Ecto neural progenitor cell (in vitro differentiated cells): ENCODE data around the gene RGS6.
A peak's percentile ranks its signal among the peaks of the same experiment; 100 is the strongest.

Experiments
- DNase-seq: peaks from one replicate; pipeline ENCODE4 v3.0.0-alpha.2; 2018; ENCODE audit warnings: low spot score

The RGS6 gene

GRCh38 chr14:72608391-72609204 lies 676.4 kb downstream of the RGS6 start:
- peak; percentile 26 for DNase-seq

- DNase-seq: peak; percentile 18
Measured at GRCh38 chr14:72609205-72609916, 677.1 kb downstream of the RGS6 start.

GRCh38 chr14:72610096-72610830 lies 678.0 kb downstream of the RGS6 start:
- peak; percentile 16 for DNase-seq

GRCh38 chr14:72610831-72611200 lies 678.6 kb downstream of the RGS6 start:
- peak; percentile 28 for DNase-seq

DNA sequence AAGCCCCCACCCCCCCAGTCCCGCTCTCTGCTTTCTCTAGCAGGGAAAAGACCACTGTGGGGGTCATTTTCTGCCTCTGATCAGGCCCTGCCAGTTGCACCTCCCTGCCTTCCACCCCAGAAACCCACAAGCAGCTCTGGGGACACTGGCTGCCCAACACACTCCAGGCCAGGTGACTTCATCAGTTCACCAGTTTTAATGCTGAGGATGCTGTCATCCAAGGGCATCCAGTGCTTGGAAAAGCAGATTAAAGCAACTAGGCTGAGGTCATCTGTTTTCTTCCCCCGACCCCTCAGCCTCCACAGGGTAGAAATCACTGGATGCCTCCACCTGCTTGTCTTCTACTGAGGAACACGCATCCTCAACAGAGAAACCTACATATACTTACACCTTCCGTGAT lies 679.3 kb downstream of the RGS6 start:
- peak; percentile 18 for DNase-seq

DNA sequence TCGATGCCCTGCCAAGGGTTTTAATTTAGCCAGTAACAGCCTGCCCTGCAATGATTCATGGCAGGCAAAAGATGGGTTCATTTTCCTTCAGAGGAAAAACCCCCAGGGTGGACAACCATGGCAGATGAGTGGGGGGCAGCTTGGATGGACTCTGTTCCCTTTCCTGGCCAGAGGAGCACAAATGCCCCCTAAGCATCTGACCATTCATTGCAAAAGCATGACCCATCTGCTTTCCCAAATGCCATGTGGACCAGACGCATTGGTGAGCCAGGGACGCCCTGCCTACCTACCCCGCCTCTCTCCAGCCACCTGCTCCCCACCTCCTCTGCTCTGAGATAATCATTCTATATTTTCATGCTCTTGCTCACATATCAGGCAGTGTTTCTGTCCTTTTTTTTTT lies 679.8 kb downstream of the RGS6 start:
- DNase-seq: peak; percentile 9

GRCh38 chr14:72613231-72613974 lies 681.2 kb downstream of the RGS6 start:
- peak; percentile 24 for DNase-seq

GRCh38 chr14:72613975-72614319 lies 681.7 kb downstream of the RGS6 start:
- peak; percentile 36 for DNase-seq

- DNase-seq: peak; percentile 42
Measured at GRCh38 chr14:72614365-72614764, 682.1 kb downstream of the RGS6 start.

GRCh38 chr14:72614891-72615415 lies 682.7 kb downstream of the RGS6 start:
- peak; percentile 37 for DNase-seq

- DNase-seq: peak; percentile 52
Measured at GRCh38 chr14:72615451-72616121, 683.4 kb downstream of the RGS6 start.
